ENCODE data around the gene TSPAN9.
A peak's percentile ranks its signal among the peaks of the same experiment; 100 is the strongest.

The TSPAN9 gene

DNA sequence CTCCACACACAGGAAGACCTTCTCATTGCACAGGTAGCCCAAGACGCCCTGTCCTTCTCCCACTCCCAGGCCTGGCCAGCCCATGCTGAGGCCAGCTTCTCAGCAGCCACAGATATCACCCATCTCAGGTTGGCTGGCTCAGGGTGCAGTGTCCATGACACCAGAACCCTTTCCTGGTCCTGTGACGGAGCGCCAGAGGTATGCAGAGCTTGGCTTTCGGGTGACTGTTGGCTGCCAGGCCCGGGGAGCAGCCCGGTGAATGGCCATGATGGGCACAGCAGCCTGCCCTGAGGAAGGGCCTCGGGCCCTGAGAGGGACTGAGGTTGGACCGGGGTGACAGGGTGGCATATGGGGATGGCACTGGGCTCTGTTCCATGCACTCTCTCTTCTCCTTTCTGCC, 173.4 kb downstream of the TSPAN9 start:
- Histone ChIP-seq H3K4me3 (ENCODE audit: low read depth, low read length) (no peak overlapping the region), H3K27ac (peak overlapping the region; percentile 82), H3K27me3 (ENCODE audit: insufficient read depth, low read depth, severe bottlenecking) (no peaks in the 10 kb centered on the region), H3K9me3 (ENCODE audit: severe bottlenecking) (peaks cover 2% of the 10 kb centered on the region), H3K36me3 (peaks cover 75% of the 10 kb centered on the region)
- TF ChIP-seq, protein P1, sequence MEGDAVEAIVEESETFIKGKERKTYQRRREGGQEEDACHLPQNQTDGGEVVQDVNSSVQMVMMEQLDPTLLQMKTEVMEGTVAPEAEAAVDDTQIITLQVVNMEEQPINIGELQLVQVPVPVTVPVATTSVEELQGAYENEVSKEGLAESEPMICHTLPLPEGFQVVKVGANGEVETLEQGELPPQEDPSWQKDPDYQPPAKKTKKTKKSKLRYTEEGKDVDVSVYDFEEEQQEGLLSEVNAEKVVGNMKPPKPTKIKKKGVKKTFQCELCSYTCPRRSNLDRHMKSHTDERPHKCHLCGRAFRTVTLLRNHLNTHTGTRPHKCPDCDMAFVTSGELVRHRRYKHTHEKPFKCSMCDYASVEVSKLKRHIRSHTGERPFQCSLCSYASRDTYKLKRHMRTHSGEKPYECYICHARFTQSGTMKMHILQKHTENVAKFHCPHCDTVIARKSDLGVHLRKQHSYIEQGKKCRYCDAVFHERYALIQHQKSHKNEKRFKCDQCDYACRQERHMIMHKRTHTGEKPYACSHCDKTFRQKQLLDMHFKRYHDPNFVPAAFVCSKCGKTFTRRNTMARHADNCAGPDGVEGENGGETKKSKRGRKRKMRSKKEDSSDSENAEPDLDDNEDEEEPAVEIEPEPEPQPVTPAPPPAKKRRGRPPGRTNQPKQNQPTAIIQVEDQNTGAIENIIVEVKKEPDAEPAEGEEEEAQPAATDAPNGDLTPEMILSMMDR (IDR thresholded peaks at IDR 0.05; ENCODE audit: low read depth, low read length), result no peak
- no peak for DNase-seq

DNA sequence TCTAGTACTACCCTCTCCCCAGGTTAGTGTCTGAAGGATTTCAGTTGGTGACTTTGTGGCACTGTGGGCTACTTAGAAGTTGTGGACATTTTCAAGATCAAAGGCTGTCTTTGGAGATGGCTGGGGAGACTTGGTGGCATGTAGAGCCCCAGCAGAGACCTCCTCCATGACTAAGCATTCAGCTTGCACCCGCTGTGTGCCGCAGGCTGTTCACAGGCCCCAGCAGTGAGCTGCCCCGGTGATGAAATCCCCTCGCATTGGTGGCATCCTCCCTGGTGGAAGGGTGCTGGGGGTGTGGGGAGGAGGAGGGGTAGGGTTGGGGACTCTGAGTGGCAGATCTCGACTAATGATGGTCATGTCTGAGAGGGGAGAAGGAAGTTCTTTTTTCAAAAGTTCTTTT, 173.9 kb downstream of the TSPAN9 start:
- H3K36me3 ChIP-seq, result peaks cover 75% of the 10 kb centered on the region
- DNase-seq, result no peak
- H3K27ac ChIP-seq, result peak overlapping the region; percentile 82
- TF ChIP-seq, protein P1 (IDR thresholded peaks at IDR 0.05; ENCODE audit: low read depth, low read length), result no peak
- no peak overlapping the region for H3K4me3 ChIP-seq (ENCODE audit: low read depth, low read length)
- no peaks in the 10 kb centered on the region for H3K9me3 ChIP-seq (ENCODE audit: severe bottlenecking)
- H3K27me3 ChIP-seq (ENCODE audit: insufficient read depth, low read depth, severe bottlenecking), result no peaks in the 10 kb centered on the region

DNA sequence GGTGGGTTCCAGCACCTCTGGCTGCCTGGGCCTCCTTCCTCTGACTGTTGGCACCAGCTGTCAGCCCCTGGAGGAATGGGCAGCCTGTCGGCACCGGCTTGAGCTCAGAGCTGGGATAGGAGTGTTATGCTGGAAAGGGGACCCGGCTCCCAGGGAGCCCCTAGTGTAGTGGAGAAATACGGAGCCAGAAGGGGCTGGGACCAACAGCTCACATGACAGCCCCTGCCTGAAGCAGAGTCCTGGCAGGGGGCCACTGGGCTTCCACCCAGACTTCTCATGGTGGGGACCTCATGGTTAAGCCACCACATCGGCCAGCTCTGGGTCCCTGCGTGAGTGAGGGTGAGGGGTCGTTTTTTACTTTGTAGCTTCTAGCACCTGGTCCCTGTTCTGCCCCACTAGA, 174.5 kb downstream of the TSPAN9 start:
- H3K4me3 ChIP-seq (ENCODE audit: low read depth, low read length), result no peak overlapping the region
- peaks cover 73% of the 10 kb centered on the region for H3K36me3 ChIP-seq
- no peaks in the 10 kb centered on the region for H3K9me3 ChIP-seq (ENCODE audit: severe bottlenecking)
- no peak for DNase-seq
- H3K27me3 ChIP-seq (ENCODE audit: insufficient read depth, low read depth, severe bottlenecking), result no peaks in the 10 kb centered on the region
- H3K27ac ChIP-seq, result peak overlapping the region; percentile 55
- TF ChIP-seq, protein P1 (IDR thresholded peaks at IDR 0.05; ENCODE audit: low read depth, low read length), result no peak

- TF ChIP-seq, protein P1 (IDR thresholded peaks at IDR 0.05; ENCODE audit: low read depth, low read length), result no peak
- H3K4me3 ChIP-seq (ENCODE audit: low read depth, low read length), result no peak overlapping the region
- peak; percentile 83 for DNase-seq
- no peaks in the 10 kb centered on the region for H3K27me3 ChIP-seq (ENCODE audit: insufficient read depth, low read depth, severe bottlenecking)
- no peaks in the 10 kb centered on the region for H3K9me3 ChIP-seq (ENCODE audit: severe bottlenecking)
- peak overlapping the region; percentile 55 for H3K27ac ChIP-seq
- peaks cover 80% of the 10 kb centered on the region for H3K36me3 ChIP-seq
Observed at GRCh38 chr12:3252450-3252891, 175.3 kb downstream of the TSPAN9 start.

DNA sequence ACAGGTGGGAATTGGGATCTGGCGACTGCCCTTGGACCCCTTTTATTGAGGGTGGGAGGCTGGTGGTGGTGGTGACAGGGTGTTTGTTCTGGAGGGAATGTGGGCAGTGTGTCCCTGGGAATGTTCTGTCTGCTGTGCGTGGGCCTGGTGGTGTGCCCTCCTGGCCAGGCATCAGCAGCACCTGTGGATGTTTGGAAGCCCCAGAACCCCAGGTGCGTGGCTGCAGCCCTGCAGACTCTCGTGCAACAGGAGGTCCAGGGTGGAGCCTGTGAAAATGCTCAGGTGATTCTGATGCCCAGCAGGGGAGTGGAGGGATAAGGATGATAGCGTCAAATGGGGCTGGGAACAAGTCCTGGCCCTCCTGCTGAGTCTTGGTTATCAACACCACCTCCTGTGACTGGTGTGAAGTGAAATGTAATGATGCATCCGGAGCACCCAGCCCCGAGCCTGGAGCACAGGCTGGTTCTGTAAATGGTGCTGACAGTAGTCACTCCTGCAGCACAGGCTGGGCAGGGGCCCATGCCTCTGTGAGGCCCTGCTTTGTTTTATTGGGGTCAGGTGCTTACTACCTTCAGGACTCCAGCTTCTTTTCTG, 176.6 kb downstream of the TSPAN9 start:
- TF ChIP-seq, protein P1 (IDR thresholded peaks at IDR 0.05; ENCODE audit: low read depth, low read length), result no peak
- Histone ChIP-seq H3K9me3 (ENCODE audit: severe bottlenecking) (no peaks in the 10 kb centered on the region), H3K27ac (no peak overlapping the region; the same call in 1 of the 2 replicates), H3K36me3 (peaks cover 90% of the 10 kb centered on the region), H3K4me3 (ENCODE audit: low read depth, low read length) (no peak overlapping the region), H3K27me3 (ENCODE audit: insufficient read depth, low read depth, severe bottlenecking) (no peaks in the 10 kb centered on the region)
- no peak for DNase-seq

DNA sequence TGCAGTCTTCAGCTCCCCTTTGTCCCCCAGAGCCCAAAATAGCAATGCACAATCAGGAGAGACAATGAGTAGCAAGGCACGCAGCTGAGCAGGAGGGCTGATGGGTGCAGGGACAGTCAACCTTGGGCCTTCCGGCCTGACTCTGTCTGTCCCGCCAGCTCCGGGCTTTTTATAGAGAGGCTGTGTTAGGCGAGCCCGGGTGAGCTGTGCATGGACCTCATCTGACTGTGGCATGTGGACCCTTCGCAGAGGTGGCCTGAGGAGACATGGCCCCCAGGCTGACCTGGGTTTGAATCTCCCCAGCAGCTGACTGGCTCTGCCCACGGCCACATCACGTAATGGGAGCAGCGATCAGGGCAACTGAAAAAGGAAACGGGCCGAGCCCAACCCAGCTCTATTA, 177.9 kb downstream of the TSPAN9 start:
- Histone ChIP-seq H3K4me3 (ENCODE audit: low read depth, low read length) (no peak overlapping the region), H3K27me3 (ENCODE audit: insufficient read depth, low read depth, severe bottlenecking) (no peaks in the 10 kb centered on the region), H3K27ac (peak overlapping the region; percentile 81), H3K36me3 (peaks cover 90% of the 10 kb centered on the region), H3K9me3 (ENCODE audit: severe bottlenecking) (no peaks in the 10 kb centered on the region)
- DNase-seq, result no peak
- TF ChIP-seq, protein P1 (IDR thresholded peaks at IDR 0.05; ENCODE audit: low read depth, low read length), result no peak

Data from WERI-Rb-1 (cell line).